HFF-Myc (cell line): Measurements from ENCODE around the gene PRRT1B.
A peak's percentile ranks its signal among the peaks of the same experiment; 100 is the strongest.

Source experiments
- DNase-seq: peaks from one replicate; pipeline ENCODE4 v3.0.0-alpha.2; 2011; ENCODE audit warnings: low read depth; ENCODE audit errors: extremely low read depth
- H3K4me3 ChIP-seq: replicated peaks from 2 replicates; pipeline ENCODE4 v1.5.1; 2011; ENCODE audit warnings: low read depth, mild to moderate bottlenecking, control low read depth, low read length
- CTCF ChIP-seq: IDR thresholded peaks from 2 replicates; pipeline ENCODE4 v1.5.1; 2012; ENCODE audit warnings: mild to moderate bottlenecking, low read depth, low read length, control low read depth; ENCODE audit errors: missing control alignments

The PRRT1B gene

GRCh38 chr9:131528886-131529505, 16.3 kb upstream of the PRRT1B start:
- no peak overlapping the region for H3K4me3 ChIP-seq
- TF ChIP-seq CTCF, result no peak
- no peak for DNase-seq

- no peak for DNase-seq
- TF ChIP-seq CTCF, result no peak
These were observed 15.5 kb upstream of the PRRT1B start for GRCh38 chr9:131529597-131530545.

GRCh38 chr9:131530546-131530919, 14.8 kb upstream of the PRRT1B start:
- TF ChIP-seq CTCF, result peak; percentile 11
- no peak for DNase-seq
- H3K4me3 ChIP-seq, result peak overlapping the region; percentile 63

More at GRCh38 chr9:131529597-131530545, 15.5 kb upstream of the PRRT1B start:
- H3K4me3 ChIP-seq, result peak overlapping the region; percentile 63

GRCh38 chr9:131530920-131531832, 14.1 kb upstream of the PRRT1B start, which contains the start of gene UCK1:
TSS of gene UCK1 (minus strand) at chr9:131531263. CDS start at chr9:131531174, 89 bp downstream.
- TF ChIP-seq CTCF, result no peak
- peak within 1 kb of the TSS; percentile 63 for H3K4me3 ChIP-seq
- DNase-seq, result peak; percentile 12

GRCh38 chr9:131534721-131535237, 10.5 kb upstream of the PRRT1B start:
- H3K4me3 ChIP-seq, result no peak overlapping the region
- DNase-seq, result no peak
- TF ChIP-seq CTCF, result no peak

GRCh38 chr9:131537946-131538345, 7.4 kb upstream of the PRRT1B start:
- no peak overlapping the region for H3K4me3 ChIP-seq
- no peak for DNase-seq
- no peak for TF ChIP-seq CTCF
